H7 (cell line): ENCODE data around the gene CDCP2. TPM values are rescaled to one million over a fixed set of nuclear protein-coding genes. Genes with fewer than 3 reads are reported as not detected.

Experiments
- DNase-seq: peaks from one replicate; pipeline ENCODE4 v3.0.0; 2012
- H3K27me3 ChIP-seq: 2 replicates; pipeline ENCODE4 v1.6.0; 2011; ENCODE audit warnings: mild to moderate bottlenecking, low read length; ENCODE audit not compliant: control insufficient read depth, insufficient read depth
- H3K36me3 ChIP-seq: replicated peaks from 2 replicates; pipeline ENCODE4 v1.5.1; 2011; ENCODE audit warnings: low read length; ENCODE audit not compliant: control insufficient read depth, insufficient read depth
- H3K4me3 ChIP-seq: 2 replicates; pipeline ENCODE4 v1.5.1; 2011; ENCODE audit warnings: low read depth, mild to moderate bottlenecking, control low read depth, low read length, moderate library complexity; ENCODE audit not compliant: insufficient read depth
- total RNA-seq: library from RNA; depleted of rRNA; stranded (reverse); fragments of >200 nt; shearing (Covaris generic); gene quantifications from 2 replicates; pipeline ENCODE4 v1.2.3, GENCODE V29; 2014; rRNA removed

CDCP2 gene
- total RNA-seq, result not detected in 2 replicates

GRCh38 chr1:54152696-54153095 is at the start of gene CDCP2:
Gene CDCP2, minus strand, starts transcription at chr1:54153000. Its CDS starts 78 bp downstream, at chr1:54152922.
- no peak for DNase-seq
- H3K27me3 ChIP-seq, result no peaks in the 10 kb centered on the region
- H3K36me3 ChIP-seq, result no peaks in the 10 kb centered on the region
- no peak within 1 kb of the TSS for H3K4me3 ChIP-seq

- Histone ChIP-seq H3K4me3 (peak overlapping the region; percentile 100), H3K36me3 (peaks cover 10% of the 10 kb centered on the region), H3K27me3 (no peaks in the 10 kb centered on the region)
- DNase-seq, result no peak
These were observed 47.8 kb upstream of the CDCP2 start for GRCh38 chr1:54200519-54200997.

GRCh38 chr1:54199765-54200518 is 47.1 kb upstream of the CDCP2 start, which contains the start of the genes CYB5RL and MRPL37:
Gene CYB5RL, minus strand, starts transcription at chr1:54200030. Its CDS starts 4,414 bp downstream, at chr1:54195616.
Gene MRPL37, plus strand, starts transcription at chr1:54200167. Its CDS starts 77 bp downstream, at chr1:54200244.
- H3K4me3 ChIP-seq, result peak within 1 kb of the TSS; percentile 100

GRCh38 chr1:54199151-54199764 is 46.5 kb upstream of the CDCP2 start:
- peak; percentile 71 for DNase-seq
- peak overlapping the region; percentile 100 for H3K4me3 ChIP-seq
- H3K36me3 ChIP-seq, result peaks cover 3% of the 10 kb centered on the region
- H3K27me3 ChIP-seq, result no peaks in the 10 kb centered on the region

More at GRCh38 chr1:54199765-54200518, 47.1 kb upstream of the CDCP2 start, which contains the start of the genes CYB5RL and MRPL37:
- no peaks in the 10 kb centered on the region for H3K27me3 ChIP-seq
- H3K36me3 ChIP-seq, result peaks cover 6% of the 10 kb centered on the region
- peak; percentile 98 for DNase-seq

- DNase-seq, result no peak
- peaks cover 3% of the 10 kb centered on the region for H3K36me3 ChIP-seq
- no peaks in the 10 kb centered on the region for H3K27me3 ChIP-seq
- H3K4me3 ChIP-seq, result no peak overlapping the region
These were observed 40.7 kb upstream of the CDCP2 start for GRCh38 chr1:54193453-54193852.

GRCh38 chr1:54191525-54191924 is 38.7 kb upstream of the CDCP2 start:
- peaks cover 3% of the 10 kb centered on the region for H3K36me3 ChIP-seq
- no peak for DNase-seq
- H3K4me3 ChIP-seq, result no peak overlapping the region
- no peaks in the 10 kb centered on the region for H3K27me3 ChIP-seq

GRCh38 chr1:54190526-54190925 is 37.7 kb upstream of the CDCP2 start:
- Histone ChIP-seq H3K27me3 (no peaks in the 10 kb centered on the region), H3K4me3 (no peak overlapping the region), H3K36me3 (peaks cover 2% of the 10 kb centered on the region)
- no peak for DNase-seq

- H3K36me3 ChIP-seq, result no peaks in the 10 kb centered on the region; the same call in none of the 2 replicates
- H3K27me3 ChIP-seq, result no peaks in the 10 kb centered on the region; the same call in 1 of the 2 replicates
- no peak overlapping the region for H3K4me3 ChIP-seq
- no peak for DNase-seq
These were observed 35.5 kb upstream of the CDCP2 start for GRCh38 chr1:54188291-54188690.

GRCh38 chr1:54186056-54186455 is 33.3 kb upstream of the CDCP2 start:
- Histone ChIP-seq H3K36me3 (no peaks in the 10 kb centered on the region; the same call in none of the 2 replicates), H3K27me3 (no peaks in the 10 kb centered on the region; the same call in 1 of the 2 replicates), H3K4me3 (no peak overlapping the region)
- DNase-seq, result no peak

GRCh38 chr1:54180701-54181360 is 28.0 kb upstream of the CDCP2 start:
- no peak for DNase-seq
- H3K27me3 ChIP-seq, result no peaks in the 10 kb centered on the region; the same call in 1 of the 2 replicates
- no peak overlapping the region for H3K4me3 ChIP-seq
- no peaks in the 10 kb centered on the region for H3K36me3 ChIP-seq

- Histone ChIP-seq H3K4me3 (no peak overlapping the region), H3K27me3 (no peaks in the 10 kb centered on the region; the same call in 1 of the 2 replicates), H3K36me3 (no peaks in the 10 kb centered on the region)
- no peak for DNase-seq
These were observed 25.7 kb upstream of the CDCP2 start for GRCh38 chr1:54178296-54179070.

- H3K36me3 ChIP-seq, result no peaks in the 10 kb centered on the region
- no peak overlapping the region for H3K4me3 ChIP-seq
- no peaks in the 10 kb centered on the region; the same call in 1 of the 2 replicates for H3K27me3 ChIP-seq
- DNase-seq, result no peak
These were observed 24.9 kb upstream of the CDCP2 start for GRCh38 chr1:54177726-54178125.

- Histone ChIP-seq H3K4me3 (no peak overlapping the region), H3K27me3 (no peaks in the 10 kb centered on the region; the same call in 1 of the 2 replicates), H3K36me3 (no peaks in the 10 kb centered on the region)
- DNase-seq, result no peak
These were observed 24.0 kb upstream of the CDCP2 start for GRCh38 chr1:54176621-54177327.
